Cardiac muscle cell (in vitro differentiated cells and primary cell): ENCODE measurements around the gene OR2AJ1. TPM values are rescaled to one million over a fixed set of nuclear protein-coding genes. Genes with fewer than 3 reads are reported as not detected.
A peak's percentile ranks its signal among the peaks of the same experiment; 100 is the strongest.

Source experiments
- DNase-seq, 2 donors: peaks; one replicate each; pipeline versions ENCODE4 v3.0.0 to v3.0.0-alpha.2; 2010 to 2017; ENCODE audit warnings: low read depth in 1 of 2, low spot score in 1 of 2
- H3K27ac ChIP-seq: fragments of 200-600 bp; sonication (generic); 2 replicates; pipeline ENCODE4 v1.5.1; 2016
- H3K27me3 ChIP-seq: fragments of 200-600 bp; sonication (generic); 2 replicates; pipeline ENCODE4 v1.6.0; 2016; ENCODE audit warnings: control low read depth
- H3K36me3 ChIP-seq: fragments of 200-600 bp; sonication (generic); 2 replicates; pipeline ENCODE4 v1.5.1; 2016; ENCODE audit warnings: control low read depth
- H3K4me1 ChIP-seq: fragments of 200-600 bp; sonication (generic); 2 replicates; pipeline ENCODE4 v1.8.1; 2017; ENCODE audit warnings: low read depth, mild to moderate bottlenecking, mixed run types
- H3K4me3 ChIP-seq: fragments of 200-600 bp; sonication (generic); 2 replicates; pipeline ENCODE4 v1.5.1; 2016; ENCODE audit warnings: mild to moderate bottlenecking
- H3K9me3 ChIP-seq: fragments of 200-600 bp; sonication (generic); 2 replicates; pipeline ENCODE4 v1.5.1; 2017; ENCODE audit warnings: low read depth, mild to moderate bottlenecking, control low read depth
- polyA plus RNA-seq: library from polyadenylated mRNA; unstranded; fragments of >200 nt; fragmentation: Nextera tagmentation; extraction: Ambion mirVana; gene quantifications from 2 replicates; pipeline ENCODE4 v1.2.1, GENCODE V29; 2016
- total RNA-seq: library from RNA; depleted of rRNA; stranded (reverse); fragments of >200 nt; gene quantifications from 2 replicates; pipeline ENCODE4 v1.2.3, GENCODE V29; 2016
- TF ChIP-seq, protein P1 (sequence below): IDR thresholded peaks from 2 replicates; pipeline ENCODE4 v1.5.1; 2012; ENCODE audit warnings: low read depth, mild to moderate bottlenecking, low read length

Gene OR2AJ1, protein sequence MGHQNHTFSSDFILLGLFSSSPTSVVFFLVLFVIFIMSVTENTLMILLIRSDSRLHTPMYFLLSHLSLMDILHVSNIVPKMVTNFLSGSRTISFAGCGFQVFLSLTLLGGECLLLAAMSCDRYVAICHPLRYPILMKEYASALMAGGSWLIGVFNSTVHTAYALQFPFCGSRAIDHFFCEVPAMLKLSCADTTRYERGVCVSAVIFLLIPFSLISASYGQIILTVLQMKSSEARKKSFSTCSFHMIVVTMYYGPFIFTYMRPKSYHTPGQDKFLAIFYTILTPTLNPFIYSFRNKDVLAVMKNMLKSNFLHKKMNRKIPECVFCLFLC
- 0.21 TPM in 1 of 2 replicates, not detected in the other for total RNA-seq
- not detected in 2 replicates for polyA plus RNA-seq

DNA sequence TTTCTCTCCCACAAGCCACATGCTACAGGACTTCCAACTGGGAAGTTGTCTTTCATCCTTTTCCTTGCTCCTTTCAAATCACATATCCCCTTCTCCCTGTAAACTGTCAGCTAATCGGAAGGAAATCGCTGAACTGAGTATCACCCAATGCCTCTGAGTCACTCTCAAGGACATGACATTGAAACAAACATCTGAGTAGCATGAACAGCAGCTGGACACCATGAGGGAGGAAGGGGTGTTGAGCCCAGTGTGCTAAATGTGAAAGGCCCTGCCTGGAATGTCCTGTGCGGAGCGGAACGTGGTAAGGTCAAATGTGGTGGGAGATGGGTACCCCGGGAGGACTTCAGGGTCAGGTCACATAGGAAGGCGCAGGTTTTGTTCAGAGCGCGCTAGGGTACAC, at the start of gene OR2AJ1:
Gene OR2AJ1, plus strand, starts transcription at position 22 of the 400 bp plus-strand sequence. CDS start 8,880 bp downstream, outside the sequence.
- no peaks in the 10 kb centered on the region for H3K9me3 ChIP-seq
- peak in 1 of 2 donors; percentile 2 for DNase-seq
- no peaks in the 10 kb centered on the region for H3K27me3 ChIP-seq
- no peaks in the 10 kb centered on the region for H3K36me3 ChIP-seq
- H3K4me1 ChIP-seq: no peaks in the 10 kb centered on the region
- no peak within 1 kb of the TSS for H3K4me3 ChIP-seq
- no peak within 1 kb of the TSS for H3K27ac ChIP-seq
- TF ChIP-seq, protein P1, sequence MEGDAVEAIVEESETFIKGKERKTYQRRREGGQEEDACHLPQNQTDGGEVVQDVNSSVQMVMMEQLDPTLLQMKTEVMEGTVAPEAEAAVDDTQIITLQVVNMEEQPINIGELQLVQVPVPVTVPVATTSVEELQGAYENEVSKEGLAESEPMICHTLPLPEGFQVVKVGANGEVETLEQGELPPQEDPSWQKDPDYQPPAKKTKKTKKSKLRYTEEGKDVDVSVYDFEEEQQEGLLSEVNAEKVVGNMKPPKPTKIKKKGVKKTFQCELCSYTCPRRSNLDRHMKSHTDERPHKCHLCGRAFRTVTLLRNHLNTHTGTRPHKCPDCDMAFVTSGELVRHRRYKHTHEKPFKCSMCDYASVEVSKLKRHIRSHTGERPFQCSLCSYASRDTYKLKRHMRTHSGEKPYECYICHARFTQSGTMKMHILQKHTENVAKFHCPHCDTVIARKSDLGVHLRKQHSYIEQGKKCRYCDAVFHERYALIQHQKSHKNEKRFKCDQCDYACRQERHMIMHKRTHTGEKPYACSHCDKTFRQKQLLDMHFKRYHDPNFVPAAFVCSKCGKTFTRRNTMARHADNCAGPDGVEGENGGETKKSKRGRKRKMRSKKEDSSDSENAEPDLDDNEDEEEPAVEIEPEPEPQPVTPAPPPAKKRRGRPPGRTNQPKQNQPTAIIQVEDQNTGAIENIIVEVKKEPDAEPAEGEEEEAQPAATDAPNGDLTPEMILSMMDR: no peak

DNA sequence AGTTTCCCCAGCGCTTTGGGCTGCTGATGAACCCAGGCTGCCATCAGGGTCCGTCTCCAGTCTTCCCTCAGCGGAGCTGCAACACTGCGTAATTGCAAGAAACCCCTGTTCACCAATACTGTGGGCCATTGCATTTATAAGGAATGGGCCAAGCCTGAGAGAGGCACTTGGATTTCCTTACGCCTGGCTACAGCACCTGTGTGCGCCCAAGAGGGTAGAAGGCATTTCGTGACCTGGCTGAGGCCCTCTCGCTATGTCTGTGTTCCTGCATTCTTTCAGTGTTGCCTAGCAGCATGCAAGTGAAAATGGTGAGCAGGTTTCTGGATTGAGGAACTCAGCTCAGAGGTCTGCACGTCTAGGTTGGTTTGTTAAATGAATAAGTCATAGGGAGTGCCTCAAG, 41.3 kb upstream of the OR2AJ1 start:
- no peaks in the 10 kb centered on the region for H3K36me3 ChIP-seq
- H3K27me3 ChIP-seq: no peaks in the 10 kb centered on the region
- H3K4me3 ChIP-seq: no peak overlapping the region
- DNase-seq: no peak
- H3K4me1 ChIP-seq: no peaks in the 10 kb centered on the region
- no peak overlapping the region for H3K27ac ChIP-seq
- no peaks in the 10 kb centered on the region for H3K9me3 ChIP-seq
- TF ChIP-seq, protein P1: no peak

DNA sequence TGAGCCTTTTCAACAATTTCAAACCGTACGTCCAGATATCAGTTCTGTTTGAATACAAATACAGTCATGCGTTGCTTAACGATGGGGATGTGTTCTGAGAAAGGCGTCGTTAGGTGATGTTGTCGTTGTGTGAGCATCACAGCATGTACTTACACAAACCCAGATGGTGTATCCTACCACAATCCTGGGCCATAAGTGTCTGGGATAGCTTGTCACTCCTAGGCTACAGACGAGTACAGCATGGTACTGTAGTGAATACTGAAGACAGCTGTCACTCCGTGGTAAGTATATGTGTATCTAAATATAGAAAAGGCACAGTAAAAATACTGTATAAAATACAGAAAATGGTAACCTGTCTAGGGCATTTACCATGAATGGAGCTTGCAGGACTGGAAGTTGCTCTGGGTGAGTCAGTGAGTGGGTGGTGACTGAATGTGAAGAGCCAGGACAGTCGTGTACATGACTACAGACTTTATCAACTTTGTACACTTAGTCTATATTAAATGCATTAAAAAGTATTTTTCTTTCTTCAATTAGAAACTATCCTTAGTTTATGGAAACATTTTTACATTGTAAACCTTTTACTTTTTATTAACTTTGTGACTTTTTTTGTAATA, 39.8 kb upstream of the OR2AJ1 start:
- Histone ChIP-seq H3K9me3 (no peaks in the 10 kb centered on the region), H3K27ac (no peak overlapping the region), H3K36me3 (no peaks in the 10 kb centered on the region), H3K27me3 (no peaks in the 10 kb centered on the region), H3K4me1 (no peaks in the 10 kb centered on the region), H3K4me3 (no peak overlapping the region)
- no peak for DNase-seq
- TF ChIP-seq, protein P1: no peak

DNA sequence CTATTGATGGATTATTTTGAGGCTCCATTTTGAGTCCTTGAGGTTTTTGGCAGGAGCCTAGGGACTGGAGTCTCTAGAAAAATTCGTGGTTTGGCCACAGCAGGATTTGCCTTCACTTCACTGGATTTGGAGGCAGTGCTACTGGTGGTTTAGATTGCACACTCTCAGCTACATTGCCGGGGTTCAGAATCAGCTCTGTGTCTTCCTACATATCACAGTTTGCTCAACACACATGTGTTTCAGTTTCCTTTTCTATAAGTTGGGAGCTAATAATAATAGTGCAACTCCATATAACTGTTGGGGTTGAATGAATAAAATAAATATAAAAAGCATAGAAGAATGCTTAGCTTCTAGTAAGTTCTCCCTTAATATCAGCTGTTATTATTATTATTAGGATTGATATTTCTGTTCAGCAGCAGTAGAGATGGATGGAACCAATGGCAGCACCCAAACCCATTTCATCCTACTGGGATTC, 29.5 kb upstream of the OR2AJ1 start, which contains the start of gene OR2W3:
Gene OR2W3, plus strand, starts transcription at position 425 of the 475 bp plus-strand sequence. Its CDS starts 0 bp downstream, at position 425.
- Histone ChIP-seq H3K27ac (no peak within 1 kb of the TSS), H3K9me3 (no peaks in the 10 kb centered on the region), H3K27me3 (no peaks in the 10 kb centered on the region), H3K36me3 (no peaks in the 10 kb centered on the region), H3K4me1 (no peaks in the 10 kb centered on the region), H3K4me3 (no peak within 1 kb of the TSS)
- TF ChIP-seq, protein P1: no peak
- no peak for DNase-seq

DNA sequence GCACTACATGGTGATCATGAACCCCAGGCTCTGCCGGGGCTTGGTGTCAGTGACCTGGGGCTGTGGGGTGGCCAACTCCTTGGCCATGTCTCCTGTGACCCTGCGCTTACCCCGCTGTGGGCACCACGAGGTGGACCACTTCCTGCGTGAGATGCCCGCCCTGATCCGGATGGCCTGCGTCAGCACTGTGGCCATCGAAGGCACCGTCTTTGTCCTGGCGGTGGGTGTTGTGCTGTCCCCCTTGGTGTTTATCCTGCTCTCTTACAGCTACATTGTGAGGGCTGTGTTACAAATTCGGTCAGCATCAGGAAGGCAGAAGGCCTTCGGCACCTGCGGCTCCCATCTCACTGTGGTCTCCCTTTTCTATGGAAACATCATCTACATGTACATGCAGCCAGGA, 28.7 kb upstream of the OR2AJ1 start:
- TF ChIP-seq, protein P1: no peak
- no peaks in the 10 kb centered on the region for H3K27me3 ChIP-seq
- no peaks in the 10 kb centered on the region for H3K36me3 ChIP-seq
- no peak overlapping the region for H3K4me3 ChIP-seq
- no peaks in the 10 kb centered on the region for H3K9me3 ChIP-seq
- no peak overlapping the region for H3K27ac ChIP-seq
- H3K4me1 ChIP-seq: no peaks in the 10 kb centered on the region
- no peak for DNase-seq
